Mucosa of descending colon (tissue), 3 donors: Measurements from ENCODE around the gene PAWR. TPM values are rescaled to one million over a fixed set of nuclear protein-coding genes. Genes with fewer than 3 reads are reported as not detected.
"Not testable (repeated sequence)": the region's sequence is repeated elsewhere in the genome, so short reads cannot be mapped to it uniquely, and the experiment has no call there.

Source experiments
- ATAC-seq: fragments of 200-7000 bp; cut with Tn5 transposase; one replicate; pipeline ENCODE4 v1.9.1; 2020; ENCODE audit warnings: mild to moderate bottlenecking, moderate library complexity
- DNase-seq, 3 donors: peaks; one replicate each; pipeline ENCODE4 v3.0.0-alpha.2; 2020
- H3K36me3 ChIP-seq: fragments of 200-600 bp; one replicate; pipeline ENCODE4 v1.8.0; 2021; ENCODE audit warnings: low read depth, mild to moderate bottlenecking
- H3K4me1 ChIP-seq: fragments of 200-600 bp; one replicate; pipeline ENCODE4 v1.8.0; 2021; ENCODE audit warnings: low read depth, mild to moderate bottlenecking
- H3K4me3 ChIP-seq: fragments of 200-600 bp; one replicate; pipeline ENCODE4 v1.8.0; 2021; ENCODE audit warnings: mild to moderate bottlenecking
- H3K9me3 ChIP-seq: fragments of 200-600 bp; one replicate; pipeline ENCODE4 v1.8.0; 2021; ENCODE audit warnings: mild to moderate bottlenecking
- intact Hi-C, 2 donors: fragments of 100-400 bp; cut with DNase I in 1 of 2; cut with micrococcal nuclease in 1 of 2; formaldehyde crosslinking; loops; one replicate each; pipeline versions ENCODE4 v1.11.0 to v1.11.1; 2022; cut with DNase I, micrococcal nuclease
- total RNA-seq, 3 donors: library from RNA; stranded (reverse); fragmentation: NEBNext Ultra II Directional in 2 of 3; extraction: Animal tissue kit (Norgen Biotek cat#: 25700) in 2 of 3; gene quantifications; one replicate each; pipeline versions ENCODE4 v1.2.1 to v1.2.4, GENCODE V29; 2021 to 2023
- TF ChIP-seq, protein P1 (sequence below): fragments of 200-600 bp; IDR thresholded peaks from one replicate; pipeline ENCODE4 v1.8.0; 2022; ENCODE audit warnings: antibody characterized with exemption, mild to moderate bottlenecking
- donor health status: DM: no; HTN: no; CAD: no; lungs with moderate emphysema.
- donor health status: DM: no; HTN: no; CAD: no.
- donor health status: DM: no; HTN: yes; CAD: no.

Gene PAWR
- total RNA-seq, 3 donors from 2014 or later = 93.0 to 170 (median 126) TPM

GRCh38 chr12:79547044-79547734 lies 143.6 kb downstream of the PAWR start:
- intact Hi-C loops = loop anchor here in 1 of 2 donors (5.0 kb wide), 1 partner anchor 140 kb away; no protein-coding TSS in a partner anchor
- H3K9me3 ChIP-seq = no peaks in the 10 kb centered on the region
- no peak overlapping the region for H3K4me3 ChIP-seq
- no peaks in the 10 kb centered on the region for H3K36me3 ChIP-seq
- DNase-seq (no peak), ATAC-seq (peak; percentile 95)
- H3K4me1 ChIP-seq = peaks cover 11% of the 10 kb centered on the region
- TF ChIP-seq, protein P1, sequence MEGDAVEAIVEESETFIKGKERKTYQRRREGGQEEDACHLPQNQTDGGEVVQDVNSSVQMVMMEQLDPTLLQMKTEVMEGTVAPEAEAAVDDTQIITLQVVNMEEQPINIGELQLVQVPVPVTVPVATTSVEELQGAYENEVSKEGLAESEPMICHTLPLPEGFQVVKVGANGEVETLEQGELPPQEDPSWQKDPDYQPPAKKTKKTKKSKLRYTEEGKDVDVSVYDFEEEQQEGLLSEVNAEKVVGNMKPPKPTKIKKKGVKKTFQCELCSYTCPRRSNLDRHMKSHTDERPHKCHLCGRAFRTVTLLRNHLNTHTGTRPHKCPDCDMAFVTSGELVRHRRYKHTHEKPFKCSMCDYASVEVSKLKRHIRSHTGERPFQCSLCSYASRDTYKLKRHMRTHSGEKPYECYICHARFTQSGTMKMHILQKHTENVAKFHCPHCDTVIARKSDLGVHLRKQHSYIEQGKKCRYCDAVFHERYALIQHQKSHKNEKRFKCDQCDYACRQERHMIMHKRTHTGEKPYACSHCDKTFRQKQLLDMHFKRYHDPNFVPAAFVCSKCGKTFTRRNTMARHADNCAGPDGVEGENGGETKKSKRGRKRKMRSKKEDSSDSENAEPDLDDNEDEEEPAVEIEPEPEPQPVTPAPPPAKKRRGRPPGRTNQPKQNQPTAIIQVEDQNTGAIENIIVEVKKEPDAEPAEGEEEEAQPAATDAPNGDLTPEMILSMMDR = no peak

GRCh38 chr12:79546466-79547043 lies 144.2 kb downstream of the PAWR start:
- H3K9me3 ChIP-seq = no peaks in the 10 kb centered on the region
- ATAC-seq (no peak), DNase-seq (no peak)
- peaks cover 11% of the 10 kb centered on the region for H3K4me1 ChIP-seq
- H3K4me3 ChIP-seq = no peak overlapping the region
- H3K36me3 ChIP-seq = no peaks in the 10 kb centered on the region
- TF ChIP-seq, protein P1 = no peak
- intact Hi-C loops = loop anchor here in 1 of 2 donors (5.0 kb wide), 1 partner anchor 139 kb away; no protein-coding TSS in a partner anchor

DNA sequence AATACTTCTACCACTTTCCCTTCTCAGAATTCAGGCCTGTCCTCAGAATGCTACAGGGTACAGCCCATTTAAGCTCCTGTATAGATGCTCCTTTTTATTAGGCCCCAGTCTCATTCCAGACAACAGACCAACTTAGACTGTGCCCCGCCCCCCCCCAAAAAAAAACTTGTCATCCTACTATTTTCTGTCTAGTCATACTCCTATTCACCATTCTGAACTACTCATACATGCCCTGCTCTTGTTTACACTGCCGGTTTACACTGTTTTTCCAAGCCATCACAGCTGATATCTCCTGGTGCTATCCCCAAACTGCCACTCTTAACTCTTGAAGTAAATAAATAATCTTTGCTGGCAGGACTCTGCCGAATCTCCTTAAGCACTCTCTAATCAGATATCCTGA lies 146.3 kb downstream of the PAWR start:
- peaks cover 11% of the 10 kb centered on the region for H3K4me1 ChIP-seq
- H3K36me3 ChIP-seq, intact Hi-C loops, ATAC-seq, H3K9me3 ChIP-seq, H3K4me3 ChIP-seq, DNase-seq: not testable (repeated sequence)

- ATAC-seq (no peak), DNase-seq (no peak)
- no peaks in the 10 kb centered on the region for H3K36me3 ChIP-seq
- no peaks in the 10 kb centered on the region for H3K9me3 ChIP-seq
- intact Hi-C loops = no loop called here
- TF ChIP-seq, protein P1 = no peak
- no peak overlapping the region for H3K4me3 ChIP-seq
- H3K4me1 ChIP-seq = no peaks in the 10 kb centered on the region
These were observed 153.1 kb downstream of the PAWR start for GRCh38 chr12:79537675-79538074.

DNA sequence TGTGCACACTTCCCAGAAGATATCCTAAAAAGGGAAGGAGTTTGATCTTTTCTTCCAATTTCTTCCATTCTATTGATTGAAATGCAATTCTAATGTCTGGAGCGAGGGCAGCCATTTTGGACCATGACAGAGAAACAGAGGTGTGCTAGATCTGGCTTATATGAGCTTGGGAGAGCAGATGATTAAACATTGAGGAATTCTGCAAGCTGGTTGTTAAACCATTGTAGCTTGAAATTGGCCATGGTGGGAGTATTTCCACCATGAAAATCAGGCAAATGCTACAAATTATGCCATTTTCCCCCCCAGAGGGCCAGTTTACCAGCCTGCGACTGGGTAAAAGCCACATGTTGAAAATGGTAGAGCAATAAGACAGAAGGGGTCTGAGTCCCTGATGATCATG lies 155.0 kb downstream of the PAWR start:
- Histone ChIP-seq H3K36me3 (no peaks in the 10 kb centered on the region), H3K4me1 (no peaks in the 10 kb centered on the region), H3K4me3 (no peak overlapping the region), H3K9me3 (no peaks in the 10 kb centered on the region)
- TF ChIP-seq, protein P1 = no peak
- ATAC-seq (no peak), DNase-seq (no peak)
- intact Hi-C loops = no loop called here

Other genes starting within 250 kb of the PAWR start
- 100 to 1,000 TPM in 1 of 3 donors, 10 to 100 TPM in 2; 63.7 to 253 (median 74.3) TPM for gene PPP1R12A, start 244.1 kb upstream of the PAWR start, total RNA-seq